PC-3 (cell line): Measurements from ENCODE around the gene SMIM1. TPM values are rescaled to one million over a fixed set of nuclear protein-coding genes. Genes with fewer than 3 reads are reported as not detected.

Source experiments
- ATAC-seq: fragments of 200-7000 bp; cut with Tn5 transposase; 2 replicates; pipeline ENCODE4 v1.9.1; 2020; ENCODE audit warnings: mild to moderate bottlenecking, moderate library complexity
- BruUV-seq: library from RNA; stranded (reverse); fragments of 400-500 nt; replicated peaks from 2 replicates; lab custom pipeline; 2021; lab: Mats Ljungman, UMichigan
- CTCF ChIA-PET: fragments of 300-600 bp; sonication (Branson Sonifier 250); formaldehyde crosslinking; loops from one replicate; lab custom pipeline; 2022; ENCODE audit warnings: antibody characterized with exemption; lab: Charles Lee
- POLR2A ChIA-PET: fragments of 300-600 bp; sonication (Branson Sonifier 250); formaldehyde crosslinking; loops from one replicate; lab custom pipeline; 2022; ENCODE audit warnings: antibody characterized with exemption; ENCODE audit not compliant: unreplicated experiment; lab: Charles Lee
- DNase-seq: peaks from one replicate; pipeline ENCODE4 v3.0.0-alpha.2; 2015
- H2AFZ ChIP-seq: fragments of 300-600 bp; sonication (generic); 2 replicates; pipeline ENCODE4 v1.6.0; 2016; ENCODE audit warnings: antibody characterized with exemption, low read length
- H3F3A ChIP-seq: fragments of 300-600 bp; sonication (generic); one replicate; pipeline ENCODE4 v1.6.0; 2017; ENCODE audit warnings: antibody characterized with exemption, low read length, control low read depth, mild to moderate bottlenecking; ENCODE audit not compliant: unreplicated experiment
- H3K27ac ChIP-seq: fragments of 300-600 bp; sonication (generic); 2 replicates; pipeline ENCODE4 v1.5.1; 2016; ENCODE audit warnings: mild to moderate bottlenecking, low read length
- H3K27me3 ChIP-seq: fragments of 300-600 bp; sonication (generic); 2 replicates; pipeline ENCODE4 v1.6.1; 2016; ENCODE audit warnings: low read length, mixed read lengths
- H3K36me3 ChIP-seq: fragments of 300-600 bp; sonication (generic); 2 replicates; pipeline ENCODE4 v1.6.1; 2016; ENCODE audit warnings: low read depth, mixed run types, low read length, mixed read lengths
- H3K4me1 ChIP-seq: fragments of 300-600 bp; sonication (generic); 2 replicates; pipeline ENCODE4 v1.5.1; 2016; ENCODE audit warnings: low read length; ENCODE audit not compliant: insufficient read depth
- H3K4me2 ChIP-seq: fragments of 300-600 bp; sonication (generic); 2 replicates; pipeline ENCODE4 v1.6.0; 2016; ENCODE audit warnings: low read length
- H3K4me3 ChIP-seq: fragments of 300-600 bp; sonication (generic); 2 replicates; pipeline ENCODE4 v1.5.1; 2016; ENCODE audit warnings: mild to moderate bottlenecking, low read length, mixed read lengths
- H3K79me2 ChIP-seq: fragments of 300-600 bp; sonication (generic); 2 replicates; pipeline ENCODE4 v1.6.1; 2017; ENCODE audit warnings: low read length, mixed read lengths
- H3K9ac ChIP-seq: fragments of 300-600 bp; sonication (generic); 2 replicates; pipeline ENCODE4 v1.6.0; 2016; ENCODE audit warnings: mild to moderate bottlenecking, low read length
- H3K9me2 ChIP-seq: fragments of 300-600 bp; sonication (generic); replicated peaks from 2 replicates; pipeline ENCODE4 v1.6.1; 2016; ENCODE audit warnings: mixed run types, low read length, mixed read lengths
- H3K9me3 ChIP-seq: fragments of 300-600 bp; sonication (generic); 2 replicates; pipeline ENCODE4 v1.6.1; 2016; ENCODE audit warnings: low read length, mixed read lengths
- H4K20me1 ChIP-seq: fragments of 300-600 bp; sonication (generic); 2 replicates; pipeline ENCODE4 v1.6.1; 2016; ENCODE audit warnings: low read length, mixed read lengths
- EZH2 ChIP-seq: fragments of 300-600 bp; sonication (generic); IDR thresholded peaks from one replicate; pipeline ENCODE4 v1.6.1; 2017; ENCODE audit warnings: antibody characterized with exemption, mild to moderate bottlenecking, low read length; ENCODE audit not compliant: unreplicated experiment
- EZH2phosphoT487 ChIP-seq: fragments of 300-600 bp; sonication (generic); IDR thresholded peaks from 2 replicates; pipeline ENCODE4 v1.6.1; 2018; ENCODE audit warnings: mild to moderate bottlenecking, antibody characterized with exemption, low read length, borderline replicate concordance
- intact Hi-C: fragments of 100-400 bp; cut with micrococcal nuclease; formaldehyde crosslinking; loops from 2 replicates; pipeline ENCODE4 v1.9.0; 2023
- total RNA-seq: library from RNA; depleted of rRNA; stranded (reverse); fragments of >200 nt; gene quantifications from 2 replicates; pipeline ENCODE4 v1.2.3, GENCODE V29; 2014
- TF ChIP-seq, protein P1 (sequence below): fragments of 300-600 bp; sonication (generic); conservative IDR thresholded peaks from 2 replicates; pipeline ENCODE4 v1.5.1; 2017; ENCODE audit warnings: antibody characterized with exemption, low read depth, mild to moderate bottlenecking, low read length

SMIM1 gene
- total RNA-seq, 1 experiment from 2014 or later: 10.8 TPM

DNA sequence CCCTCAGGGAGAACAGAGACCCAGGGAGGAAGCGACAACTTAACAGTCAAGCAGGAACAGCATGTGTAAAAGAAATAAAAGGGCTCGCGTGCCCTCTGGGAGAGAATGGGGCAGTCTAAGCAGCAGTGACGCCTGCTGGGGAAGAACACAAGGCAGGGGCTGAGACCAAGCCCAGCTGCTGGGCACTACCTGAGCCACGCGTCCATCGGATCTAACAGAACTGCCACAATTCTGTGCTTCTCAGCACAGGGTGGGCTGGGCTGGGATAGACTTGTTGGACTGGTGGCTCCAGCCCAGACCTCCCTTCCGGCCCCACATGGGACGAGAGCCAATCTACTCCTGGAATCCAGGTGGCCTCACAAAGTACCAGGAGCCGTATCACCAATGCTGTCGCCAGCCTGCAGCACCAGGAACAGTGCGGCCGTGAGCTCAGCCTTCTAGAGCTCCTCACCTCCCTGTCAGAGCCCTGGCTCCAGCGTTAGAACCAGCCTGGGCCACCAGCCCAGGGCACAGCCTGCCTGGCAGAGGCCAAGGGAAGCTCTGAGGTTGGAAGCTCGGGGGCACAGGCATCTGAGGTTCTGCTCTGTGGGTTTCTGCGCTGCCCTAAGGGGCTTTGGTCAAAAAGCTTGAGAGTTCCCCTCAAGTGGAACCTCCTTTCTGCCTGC lies 16.3 kb downstream of the SMIM1 start:
- DNase-seq (no peak), ATAC-seq (no peak)
- no peak for TF ChIP-seq EZH2
- intact Hi-C loops: no loop called here
- no peak overlapping the region for H3K9ac ChIP-seq
- H3K4me2 ChIP-seq: no peak overlapping the region
- H3K4me1 ChIP-seq: peaks cover 7% of the 10 kb centered on the region
- peaks cover 31% of the 10 kb centered on the region for H4K20me1 ChIP-seq
- no peaks in the 10 kb centered on the region for H3F3A ChIP-seq
- ChIA-PET CTCF (no interaction called here), POLR2A (no interaction called here)
- no peaks in the 10 kb centered on the region for H3K9me3 ChIP-seq
- no peak overlapping the region for H3K4me3 ChIP-seq
- BruUV-seq: no TSS peak
- H2AFZ ChIP-seq: no peak overlapping the region
- H3K27me3 ChIP-seq: no peaks in the 10 kb centered on the region
- no peaks in the 10 kb centered on the region for H3K9me2 ChIP-seq
- no peak overlapping the region for H3K27ac ChIP-seq
- peaks cover 68% of the 10 kb centered on the region for H3K79me2 ChIP-seq
- peaks cover 38% of the 10 kb centered on the region for H3K36me3 ChIP-seq

- peaks cover 76% of the 10 kb centered on the region for H3K79me2 ChIP-seq
- intact Hi-C loops: no loop called here
- BruUV-seq: no TSS peak
- no peaks in the 10 kb centered on the region for H3K9me2 ChIP-seq
- no peak overlapping the region for H2AFZ ChIP-seq
- H3K27ac ChIP-seq: no peak overlapping the region
- H3K4me3 ChIP-seq: no peak overlapping the region
- peaks cover 31% of the 10 kb centered on the region for H4K20me1 ChIP-seq
- ChIA-PET POLR2A (no interaction called here), CTCF (no interaction called here)
- TF ChIP-seq EZH2 (no peak), EZH2phosphoT487 (no peak)
- TF ChIP-seq, protein P1, sequence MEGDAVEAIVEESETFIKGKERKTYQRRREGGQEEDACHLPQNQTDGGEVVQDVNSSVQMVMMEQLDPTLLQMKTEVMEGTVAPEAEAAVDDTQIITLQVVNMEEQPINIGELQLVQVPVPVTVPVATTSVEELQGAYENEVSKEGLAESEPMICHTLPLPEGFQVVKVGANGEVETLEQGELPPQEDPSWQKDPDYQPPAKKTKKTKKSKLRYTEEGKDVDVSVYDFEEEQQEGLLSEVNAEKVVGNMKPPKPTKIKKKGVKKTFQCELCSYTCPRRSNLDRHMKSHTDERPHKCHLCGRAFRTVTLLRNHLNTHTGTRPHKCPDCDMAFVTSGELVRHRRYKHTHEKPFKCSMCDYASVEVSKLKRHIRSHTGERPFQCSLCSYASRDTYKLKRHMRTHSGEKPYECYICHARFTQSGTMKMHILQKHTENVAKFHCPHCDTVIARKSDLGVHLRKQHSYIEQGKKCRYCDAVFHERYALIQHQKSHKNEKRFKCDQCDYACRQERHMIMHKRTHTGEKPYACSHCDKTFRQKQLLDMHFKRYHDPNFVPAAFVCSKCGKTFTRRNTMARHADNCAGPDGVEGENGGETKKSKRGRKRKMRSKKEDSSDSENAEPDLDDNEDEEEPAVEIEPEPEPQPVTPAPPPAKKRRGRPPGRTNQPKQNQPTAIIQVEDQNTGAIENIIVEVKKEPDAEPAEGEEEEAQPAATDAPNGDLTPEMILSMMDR: no peak
- H3K4me1 ChIP-seq: peaks cover 15% of the 10 kb centered on the region
- ATAC-seq: no peak
- peaks cover 31% of the 10 kb centered on the region for H3K36me3 ChIP-seq
- no peak overlapping the region for H3K9ac ChIP-seq
- no peak for DNase-seq
- no peak overlapping the region for H3K4me2 ChIP-seq
- H3K9me3 ChIP-seq: no peaks in the 10 kb centered on the region
- H3K27me3 ChIP-seq: no peaks in the 10 kb centered on the region
- no peaks in the 10 kb centered on the region for H3F3A ChIP-seq
Observed at GRCh38 chr1:3789421-3790300, 17.1 kb downstream of the SMIM1 start.

GRCh38 chr1:3790500-3790923 lies 18.0 kb downstream of the SMIM1 start:
- no peak overlapping the region for H3K9ac ChIP-seq
- peaks cover 84% of the 10 kb centered on the region for H3K79me2 ChIP-seq
- ATAC-seq (no peak), DNase-seq (no peak)
- no peaks in the 10 kb centered on the region for H3F3A ChIP-seq
- TF ChIP-seq EZH2: no peak
- TF ChIP-seq, protein P1: no peak
- TF ChIP-seq EZH2phosphoT487: no peak
- H3K9me3 ChIP-seq: no peaks in the 10 kb centered on the region
- H3K4me3 ChIP-seq: no peak overlapping the region
- no peaks in the 10 kb centered on the region for H3K9me2 ChIP-seq
- H3K4me2 ChIP-seq: no peak overlapping the region
- H2AFZ ChIP-seq: no peak overlapping the region
- ChIA-PET CTCF (no interaction called here), POLR2A (no interaction called here)
- peaks cover 22% of the 10 kb centered on the region for H3K4me1 ChIP-seq
- BruUV-seq: no TSS peak
- no peak overlapping the region for H3K27ac ChIP-seq
- intact Hi-C loops: no loop called here
- H4K20me1 ChIP-seq: peaks cover 31% of the 10 kb centered on the region
- no peaks in the 10 kb centered on the region for H3K27me3 ChIP-seq
- peaks cover 24% of the 10 kb centered on the region; the same call in 1 of the 2 replicates for H3K36me3 ChIP-seq
